Measurements from ENCODE around the gene NACAD. TPM values are rescaled to one million over a fixed set of nuclear protein-coding genes. Genes with fewer than 3 reads are reported as not detected.
"Not testable (repeated sequence)": the region's sequence is repeated elsewhere in the genome, so short reads cannot be mapped to it uniquely, and the experiment has no call there.

The NACAD gene
- total RNA-seq, 1 experiment from 2014 or later = 0.90 TPM

DNA sequence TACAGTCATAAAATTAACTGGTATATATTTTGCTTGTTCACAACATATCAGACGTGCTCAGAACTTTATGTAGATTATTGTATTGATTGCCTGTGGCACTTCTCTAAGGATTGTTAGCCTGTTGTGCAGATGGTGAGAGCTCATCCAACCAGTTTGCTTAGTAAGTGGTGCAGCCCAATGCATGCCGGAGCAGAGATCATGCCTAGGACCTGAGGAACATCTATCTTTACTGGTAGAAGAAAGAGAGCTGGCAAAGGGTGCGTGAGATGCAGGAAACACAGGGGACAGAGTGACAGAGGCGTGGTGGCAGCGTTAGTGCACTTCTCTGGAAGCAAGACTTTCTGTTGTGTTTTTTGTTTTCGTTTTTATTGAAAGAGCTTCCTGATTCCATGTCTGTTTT is 52.9 kb downstream of the NACAD start:
- TF ChIP-seq, protein P1, sequence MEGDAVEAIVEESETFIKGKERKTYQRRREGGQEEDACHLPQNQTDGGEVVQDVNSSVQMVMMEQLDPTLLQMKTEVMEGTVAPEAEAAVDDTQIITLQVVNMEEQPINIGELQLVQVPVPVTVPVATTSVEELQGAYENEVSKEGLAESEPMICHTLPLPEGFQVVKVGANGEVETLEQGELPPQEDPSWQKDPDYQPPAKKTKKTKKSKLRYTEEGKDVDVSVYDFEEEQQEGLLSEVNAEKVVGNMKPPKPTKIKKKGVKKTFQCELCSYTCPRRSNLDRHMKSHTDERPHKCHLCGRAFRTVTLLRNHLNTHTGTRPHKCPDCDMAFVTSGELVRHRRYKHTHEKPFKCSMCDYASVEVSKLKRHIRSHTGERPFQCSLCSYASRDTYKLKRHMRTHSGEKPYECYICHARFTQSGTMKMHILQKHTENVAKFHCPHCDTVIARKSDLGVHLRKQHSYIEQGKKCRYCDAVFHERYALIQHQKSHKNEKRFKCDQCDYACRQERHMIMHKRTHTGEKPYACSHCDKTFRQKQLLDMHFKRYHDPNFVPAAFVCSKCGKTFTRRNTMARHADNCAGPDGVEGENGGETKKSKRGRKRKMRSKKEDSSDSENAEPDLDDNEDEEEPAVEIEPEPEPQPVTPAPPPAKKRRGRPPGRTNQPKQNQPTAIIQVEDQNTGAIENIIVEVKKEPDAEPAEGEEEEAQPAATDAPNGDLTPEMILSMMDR (IDR thresholded peaks at IDR 0.05; ENCODE audit: unreplicated experiment) = no peak
- no peak overlapping the region for H3K27ac Mint-ChIP-seq (ENCODE audit: unreplicated experiment)
- CTCF ChIA-PET = interaction anchor here (0.5 to 1.2 kb wide), 3 partner anchors 36 to 54 kb away, joined by 4 to 5 read pairs (median 5); no protein-coding TSS in a partner anchor
- H3K4me1 Mint-ChIP-seq (ENCODE audit: low read depth, unreplicated experiment) = peaks cover 17% of the 10 kb centered on the region
- intact Hi-C loops (cut with micrococcal nuclease; ENCODE audit: unreplicated experiment) = no loop called here
- no peak overlapping the region for H3K4me3 Mint-ChIP-seq (ENCODE audit: low read depth, unreplicated experiment)
- H3K9me3 Mint-ChIP-seq (ENCODE audit: low read depth, unreplicated experiment) = no peaks in the 10 kb centered on the region
- BruUV-seq (replicated peaks) = no TSS peak
- DNase-seq = no peak
- peaks cover 7% of the 10 kb centered on the region for H3K36me3 Mint-ChIP-seq (ENCODE audit: insufficient read depth, unreplicated experiment)
- H3K27me3 Mint-ChIP-seq (ENCODE audit: unreplicated experiment) = no peaks in the 10 kb centered on the region

DNA sequence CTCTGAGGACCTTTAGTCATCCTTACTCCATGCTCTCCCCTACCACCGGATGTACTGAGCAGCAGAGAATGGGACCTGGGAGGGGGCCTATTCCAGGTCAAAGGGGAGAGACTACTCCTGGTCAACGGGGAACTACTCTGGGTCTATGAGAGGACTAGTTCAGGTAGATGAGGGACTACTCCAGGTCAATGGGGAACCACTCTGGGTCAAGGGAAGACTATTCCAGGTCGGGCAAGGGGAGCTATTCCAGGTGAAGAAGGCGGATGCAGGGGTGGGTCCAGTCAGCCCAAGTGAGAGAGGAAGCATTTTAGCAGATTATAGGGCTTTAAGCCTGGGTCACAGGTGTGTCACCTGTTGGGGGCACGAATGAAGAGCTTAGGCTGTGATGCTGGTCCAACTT is 53.4 kb downstream of the NACAD start:
- BruUV-seq (replicated peaks) = no TSS peak
- TF ChIP-seq, protein P1 (IDR thresholded peaks at IDR 0.05; ENCODE audit: unreplicated experiment) = no peak
- peaks cover 17% of the 10 kb centered on the region for H3K4me1 Mint-ChIP-seq (ENCODE audit: low read depth, unreplicated experiment)
- no peak for DNase-seq
- CTCF ChIA-PET = interaction anchor here (0.6 to 1.2 kb wide), 2 partner anchors 36 to 53 kb away, joined by 4 to 5 read pairs; no protein-coding TSS in a partner anchor
- intact Hi-C loops (cut with micrococcal nuclease; ENCODE audit: unreplicated experiment) = no loop called here
- H3K27me3 Mint-ChIP-seq (ENCODE audit: unreplicated experiment) = no peaks in the 10 kb centered on the region
- peaks cover 7% of the 10 kb centered on the region for H3K36me3 Mint-ChIP-seq (ENCODE audit: insufficient read depth, unreplicated experiment)
- H3K9me3 Mint-ChIP-seq (ENCODE audit: low read depth, unreplicated experiment) = no peaks in the 10 kb centered on the region
- no peak overlapping the region for H3K27ac Mint-ChIP-seq (ENCODE audit: unreplicated experiment)
- no peak overlapping the region for H3K4me3 Mint-ChIP-seq (ENCODE audit: low read depth, unreplicated experiment)

DNA sequence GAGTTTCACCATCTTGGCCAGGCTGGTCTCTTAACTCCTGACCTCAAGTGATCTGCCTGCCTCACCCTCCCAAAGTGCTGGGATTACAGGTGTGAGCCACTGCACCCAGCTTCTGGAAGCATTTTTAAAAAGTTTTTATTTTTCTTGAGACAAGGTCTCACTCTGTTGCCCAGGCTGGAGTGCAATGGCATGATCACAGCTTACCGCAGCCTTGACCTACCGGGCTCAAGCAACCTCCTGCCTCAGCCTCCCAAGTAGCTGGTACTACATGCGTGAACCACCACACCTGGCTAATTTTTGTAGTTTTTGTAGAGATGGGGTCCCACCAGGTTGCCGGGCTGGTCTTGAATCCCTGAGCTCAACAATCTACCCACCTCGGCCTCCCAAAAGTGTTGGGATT is 54.1 kb downstream of the NACAD start:
- intact Hi-C loops (cut with micrococcal nuclease; ENCODE audit: unreplicated experiment); DNase-seq; H3K27me3 Mint-ChIP-seq (ENCODE audit: unreplicated experiment); H3K27ac Mint-ChIP-seq (ENCODE audit: unreplicated experiment); H3K36me3 Mint-ChIP-seq (ENCODE audit: insufficient read depth, unreplicated experiment); BruUV-seq (replicated peaks); H3K9me3 Mint-ChIP-seq (ENCODE audit: low read depth, unreplicated experiment); H3K4me3 Mint-ChIP-seq (ENCODE audit: low read depth, unreplicated experiment): not testable (repeated sequence)
- peaks cover 17% of the 10 kb centered on the region for H3K4me1 Mint-ChIP-seq (ENCODE audit: low read depth, unreplicated experiment)
- CTCF ChIA-PET = interaction anchor here (0.6 kb wide), 1 partner anchor 378 kb away, joined by 3 read pairs; no protein-coding TSS in a partner anchor

DNA sequence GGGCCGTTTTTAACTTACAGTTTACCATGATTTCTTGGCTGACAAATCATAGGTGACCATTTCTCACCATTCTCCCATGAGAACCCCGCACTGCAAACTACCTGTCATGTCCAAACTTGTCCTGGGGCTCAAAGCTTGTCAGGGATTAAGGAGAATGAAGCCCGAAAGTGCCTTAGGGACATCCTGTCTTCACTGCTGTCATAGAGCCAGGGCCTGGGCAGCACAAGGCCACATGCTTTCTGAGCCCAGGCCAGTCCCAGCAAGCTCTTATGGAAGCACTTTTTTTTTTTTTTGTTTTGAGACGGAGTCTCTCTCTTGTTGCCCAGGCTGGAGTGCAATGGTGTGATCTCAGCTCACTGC is 54.9 kb downstream of the NACAD start:
- Mint-ChIP-seq H3K27me3 (ENCODE audit: unreplicated experiment) (no peaks in the 10 kb centered on the region), H3K4me3 (ENCODE audit: low read depth, unreplicated experiment) (no peak overlapping the region), H3K36me3 (ENCODE audit: insufficient read depth, unreplicated experiment) (peaks cover 4% of the 10 kb centered on the region), H3K9me3 (ENCODE audit: low read depth, unreplicated experiment) (no peaks in the 10 kb centered on the region), H3K4me1 (ENCODE audit: low read depth, unreplicated experiment) (peaks cover 17% of the 10 kb centered on the region), H3K27ac (ENCODE audit: unreplicated experiment) (no peak overlapping the region)
- TF ChIP-seq, protein P1 (IDR thresholded peaks at IDR 0.05; ENCODE audit: unreplicated experiment) = no peak
- no TSS peak for BruUV-seq (replicated peaks)
- CTCF ChIA-PET = interaction anchor here (1.2 kb wide), 1 partner anchor 20 kb away, joined by 6 read pairs; no protein-coding TSS in a partner anchor
- intact Hi-C loops (cut with micrococcal nuclease; ENCODE audit: unreplicated experiment) = no loop called here
- no peak for DNase-seq

GRCh38 chr7:45033261-45033930 is 55.4 kb downstream of the NACAD start:
- Mint-ChIP-seq H3K4me1 (ENCODE audit: low read depth, unreplicated experiment) (peaks cover 17% of the 10 kb centered on the region), H3K27me3 (ENCODE audit: unreplicated experiment) (no peaks in the 10 kb centered on the region), H3K36me3 (ENCODE audit: insufficient read depth, unreplicated experiment) (no peaks in the 10 kb centered on the region), H3K4me3 (ENCODE audit: low read depth, unreplicated experiment) (no peak overlapping the region), H3K27ac (ENCODE audit: unreplicated experiment) (no peak overlapping the region), H3K9me3 (ENCODE audit: low read depth, unreplicated experiment) (no peaks in the 10 kb centered on the region)
- no TSS peak for BruUV-seq (replicated peaks)
- TF ChIP-seq, protein P1 (IDR thresholded peaks at IDR 0.05; ENCODE audit: unreplicated experiment) = no peak
- CTCF ChIA-PET = interaction anchor here (0.7 to 1.2 kb wide), 2 partner anchors 20 to 768 kb away, joined by 4 to 6 read pairs; no protein-coding TSS in a partner anchor
- intact Hi-C loops (cut with micrococcal nuclease; ENCODE audit: unreplicated experiment) = no loop called here
- DNase-seq = no peak
